HG02870 (cell line): ENCODE data around the gene ZWINT.

Experiments used
- ATAC-seq: cut with Tn5 transposase; IDR thresholded peaks from one replicate; pipeline ENCODE4 v1.9.1; 2021; ENCODE audit warnings: mild to moderate bottlenecking, moderate library complexity; ENCODE audit not compliant: unreplicated experiment

The ZWINT gene

GRCh38 chr10:56360967-56361612 is at the start of gene ZWINT:
ZWINT (minus strand) TSS chr10:56361259; CDS start chr10:56361236, 23 bp downstream.
- ATAC-seq: peak; percentile 99

- ATAC-seq: no peak
Observed at GRCh38 chr10:56383806-56384205, 22.7 kb upstream of the ZWINT start.

DNA sequence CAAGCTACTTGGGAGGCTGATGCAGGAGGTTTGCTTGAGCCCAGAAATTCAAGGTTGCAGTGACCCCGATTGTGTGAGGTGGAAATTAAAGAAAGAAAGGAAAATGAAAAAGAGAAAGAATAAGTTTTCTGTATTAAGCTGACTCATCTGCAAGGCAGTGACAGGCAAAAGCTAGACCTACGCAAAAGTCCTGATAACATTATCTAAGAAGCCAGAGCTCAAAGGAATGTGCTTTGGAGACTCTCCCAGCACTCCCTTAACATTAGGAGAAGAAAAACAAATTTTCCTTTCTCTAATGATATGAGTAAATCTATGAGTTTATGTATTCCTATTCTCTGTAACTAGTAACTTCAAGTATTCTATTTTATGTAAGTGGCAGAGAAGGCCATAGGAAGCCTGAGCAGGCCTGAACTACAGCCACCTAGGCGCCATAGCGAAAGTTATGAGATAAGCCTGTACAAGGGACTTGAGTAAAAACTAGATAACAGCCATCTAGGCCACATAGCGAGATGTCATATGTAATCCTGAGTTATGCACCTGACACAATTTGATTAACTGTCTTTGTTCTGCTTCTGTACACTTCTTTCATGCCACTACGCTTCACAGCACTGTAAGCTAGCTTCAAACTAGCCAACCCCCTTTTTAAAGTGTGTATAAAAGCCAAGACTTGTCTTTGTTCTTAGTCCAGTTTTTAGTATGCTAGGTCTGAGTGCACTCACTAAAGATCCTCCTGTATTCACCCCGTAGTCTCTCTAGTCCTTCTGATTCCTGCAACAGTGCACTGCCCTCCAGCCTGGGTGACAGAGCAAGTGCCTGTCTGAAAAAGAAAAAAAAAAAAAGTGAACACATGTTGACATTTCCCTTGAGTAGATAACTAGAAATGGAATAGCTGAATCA is 9.4 kb upstream of the ZWINT start:
- no peak for ATAC-seq

DNA sequence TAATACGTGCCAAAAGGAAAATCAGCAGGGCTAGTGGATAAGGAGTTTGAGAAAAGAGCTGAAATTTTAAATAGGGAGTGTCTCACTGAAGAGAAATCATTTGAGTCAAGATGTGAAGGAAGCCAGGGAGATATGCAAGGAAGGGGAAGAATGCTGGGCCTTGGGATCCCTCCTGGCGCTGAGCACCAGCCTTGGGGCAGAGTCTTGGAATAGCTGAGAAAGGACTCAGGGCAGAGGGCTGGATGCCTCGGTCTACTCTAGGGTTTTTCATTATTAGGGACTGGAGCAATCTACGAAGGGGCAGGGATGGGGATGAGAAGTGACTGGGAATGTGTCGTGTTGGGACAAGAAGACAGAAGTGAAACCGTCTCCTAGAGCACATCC is 484 bp downstream of the ZWINT start:
- no peak for ATAC-seq

- no peak for ATAC-seq
Observed at GRCh38 chr10:56359837-56360236, 1.2 kb downstream of the ZWINT start.

DNA sequence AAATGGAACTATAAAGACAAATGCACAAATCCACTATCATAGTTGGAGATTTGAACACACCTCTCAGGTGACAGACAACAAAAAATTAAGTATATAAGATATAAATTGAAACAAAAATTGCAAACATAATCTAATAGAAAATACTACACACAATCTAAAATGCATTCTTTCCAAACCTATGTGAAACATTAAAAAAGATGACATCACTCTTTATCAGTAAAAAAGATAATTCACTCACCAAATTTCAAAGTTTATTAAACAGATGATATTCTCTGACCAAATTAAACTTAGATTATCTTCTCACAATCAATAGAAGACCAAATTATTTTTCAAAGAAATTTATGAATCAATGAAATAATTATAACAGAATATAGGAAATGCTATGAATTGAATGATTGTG is 4.0 kb downstream of the ZWINT start:
- ATAC-seq: no peak

DNA sequence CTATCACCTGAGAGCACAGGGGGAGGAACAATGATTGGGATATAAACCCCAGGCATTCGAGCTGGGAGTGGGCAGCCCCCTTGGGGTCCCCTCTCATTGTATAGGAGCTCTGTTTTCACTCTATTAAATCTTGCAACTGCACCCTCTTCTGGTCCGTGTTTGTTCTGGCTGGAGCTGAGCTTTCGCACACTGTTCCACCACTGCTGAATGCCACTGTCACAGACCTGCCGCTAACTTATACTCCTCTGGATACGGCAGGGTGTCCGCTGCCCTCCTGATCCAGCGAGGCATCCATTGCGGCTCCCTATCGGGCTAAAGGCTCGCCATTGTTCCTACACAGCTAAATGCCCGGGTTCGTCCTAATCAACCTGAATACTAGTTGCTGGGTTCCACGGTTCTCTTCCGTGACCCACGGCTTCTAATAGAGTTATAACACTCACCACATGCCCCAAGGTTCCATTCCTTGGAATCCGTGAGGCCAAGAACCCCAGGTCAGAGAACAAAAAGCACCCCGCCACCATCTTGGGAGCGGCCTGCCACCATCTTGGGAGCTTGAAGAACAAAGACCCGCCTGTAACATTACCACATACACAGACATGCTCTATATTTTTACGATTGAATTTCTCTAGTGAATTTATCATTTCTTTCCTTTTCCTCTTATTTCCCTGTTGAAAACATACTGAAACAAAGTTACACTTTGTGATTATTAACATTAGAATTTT is 9.0 kb downstream of the ZWINT start:
- ATAC-seq: no peak

GRCh38 chr10:56349611-56350010 is 11.4 kb downstream of the ZWINT start:
- ATAC-seq: no peak

GRCh38 chr10:56348101-56348500 is 13.0 kb downstream of the ZWINT start:
- ATAC-seq: no peak

GRCh38 chr10:56346845-56347415 is 14.1 kb downstream of the ZWINT start:
- ATAC-seq: no peak

DNA sequence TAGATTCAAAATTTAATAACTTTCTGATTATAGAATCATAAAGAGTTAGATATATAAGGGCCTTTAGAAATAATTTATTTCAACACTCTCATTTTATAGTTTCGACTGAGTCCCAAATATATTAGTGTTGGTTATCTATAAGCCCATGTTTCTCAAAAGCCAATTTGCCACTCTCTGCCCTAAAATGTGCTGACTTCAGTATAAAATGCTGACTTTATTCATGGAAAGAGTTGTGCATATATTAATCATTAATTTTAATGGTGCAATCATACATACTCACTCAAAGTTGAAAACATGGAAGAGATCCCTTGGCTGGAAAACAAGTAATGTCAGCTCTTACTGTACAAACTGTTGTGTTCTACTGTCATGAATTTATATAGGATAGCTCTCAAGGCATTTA is 19.4 kb downstream of the ZWINT start:
- no peak for ATAC-seq

- ATAC-seq: no peak
Observed at GRCh38 chr10:56329961-56330360, 31.1 kb downstream of the ZWINT start.

DNA sequence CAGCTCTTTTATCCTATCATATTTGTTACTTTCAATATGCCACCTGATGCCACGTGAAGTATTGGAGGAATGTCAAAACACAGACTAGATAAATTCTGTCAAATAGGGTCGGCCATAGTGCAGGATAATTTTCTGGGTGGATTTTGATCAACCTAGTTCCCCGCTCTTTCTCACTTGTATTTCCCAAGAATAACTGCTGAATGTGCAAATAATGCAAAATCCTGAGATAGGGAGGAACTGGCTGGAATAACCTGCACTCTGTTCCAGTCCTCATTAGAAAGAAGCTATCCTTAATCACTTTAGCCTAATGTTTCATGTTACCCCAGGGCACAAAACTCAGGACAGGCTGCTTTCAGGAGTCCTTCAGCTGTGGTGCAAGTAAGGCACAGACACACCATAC is 33.9 kb downstream of the ZWINT start:
- no peak for ATAC-seq

GRCh38 chr10:56319386-56319785 is 41.7 kb downstream of the ZWINT start:
- ATAC-seq: peak; percentile 96

DNA sequence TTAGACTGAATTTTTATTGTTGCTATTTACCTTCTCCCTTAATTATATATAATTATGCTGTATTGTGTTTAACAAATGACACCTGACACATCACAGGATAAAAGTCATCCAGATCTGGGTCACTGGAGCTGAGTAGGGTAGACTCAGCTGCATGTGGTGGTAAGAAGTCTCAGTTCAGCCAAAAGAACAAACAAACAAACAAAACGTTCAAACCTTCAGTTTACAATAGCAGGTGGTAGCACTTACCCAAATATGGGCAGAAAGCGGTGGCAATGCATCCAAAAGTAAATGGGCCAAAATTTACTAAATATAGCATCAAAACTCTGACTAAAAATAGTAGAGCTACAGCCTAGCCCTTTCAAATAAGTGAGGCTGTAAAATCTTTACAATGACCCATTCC is 42.2 kb downstream of the ZWINT start:
- peak; percentile 4 for ATAC-seq

DNA sequence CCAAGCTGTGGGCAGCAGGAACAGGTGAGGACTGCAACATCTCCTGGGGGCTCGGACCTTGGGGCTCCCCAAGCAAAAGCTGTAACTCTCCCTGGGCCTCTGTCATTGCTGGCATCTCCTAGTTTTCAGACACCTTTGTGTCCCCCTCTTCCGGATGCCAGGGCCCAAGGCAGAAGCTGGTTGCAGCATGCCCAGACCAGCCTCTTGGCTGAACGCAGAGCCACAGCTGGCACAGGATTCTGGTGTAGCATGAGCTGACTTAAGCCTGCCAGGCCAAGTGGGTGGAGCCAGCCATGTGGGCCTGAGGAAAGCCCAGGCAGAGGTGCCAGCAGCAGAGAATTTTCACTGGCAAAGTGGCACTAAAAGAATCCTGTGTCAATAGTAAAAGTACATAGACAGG is 43.5 kb downstream of the ZWINT start:
- ATAC-seq: no peak

- no peak for ATAC-seq
Observed at GRCh38 chr10:56316603-56317002, 44.5 kb downstream of the ZWINT start.
